ENCODE results near the gene ATXN7. TPM values are rescaled to one million over a fixed set of nuclear protein-coding genes. Genes with fewer than 3 reads are reported as not detected.

The ATXN7 gene
- total RNA-seq, 4 donors from 2014 or later: 3.3 to 42.5 (median 17.9) TPM

- H3K4me1 ChIP-seq: peaks cover 2 to 5% of the 10 kb centered on the region in 2 donors
- no peak for DNase-seq
- peak overlapping the region in 1 of 2 donors; percentile 62 for H3K4me3 ChIP-seq
- H3K27ac ChIP-seq: peak overlapping the region; percentile 98 to 100
- H3K9me3 ChIP-seq: no peaks in the 10 kb centered on the region
- no peaks in the 10 kb centered on the region for H3K27me3 ChIP-seq
- intact Hi-C loops (cut with DNase I; ENCODE audit: low total_unique reads): no loop called here
- H3K36me3 ChIP-seq: no peaks in the 10 kb centered on the region
- TF ChIP-seq POLR2A (IDR thresholded peaks at IDR 0.05): no peak
- TF ChIP-seq CTCF (IDR thresholded peaks at IDR 0.05): no peak
Measured at GRCh38 chr3:63910891-63911290, 47.2 kb downstream of the ATXN7 start.

GRCh38 chr3:63911509-63911872 is 47.8 kb downstream of the ATXN7 start:
- H3K27me3 ChIP-seq: no peaks in the 10 kb centered on the region
- no peaks in the 10 kb centered on the region for H3K36me3 ChIP-seq
- peak overlapping the region; percentile 62 to 99 for H3K4me3 ChIP-seq
- intact Hi-C loops (cut with DNase I; ENCODE audit: low total_unique reads): no loop called here
- H3K9me3 ChIP-seq: no peaks in the 10 kb centered on the region
- DNase-seq: no peak
- TF ChIP-seq CTCF (IDR thresholded peaks at IDR 0.05) (no peak), POLR2A (IDR thresholded peaks at IDR 0.05) (no peak)
- H3K27ac ChIP-seq: peak overlapping the region; percentile 98 to 100
- H3K4me1 ChIP-seq: peaks cover 2 to 5% of the 10 kb centered on the region in 2 donors

GRCh38 chr3:63911873-63912767 is 48.5 kb downstream of the ATXN7 start, which contains the start of gene SCAANT1:
TSS of gene SCAANT1 (minus strand) at chr3:63912383.
- intact Hi-C loops (cut with DNase I; ENCODE audit: low total_unique reads): no loop called here

GRCh38 chr3:63912768-63913588 is 49.3 kb downstream of the ATXN7 start:
- H3K27me3 ChIP-seq: no peaks in the 10 kb centered on the region
- TF ChIP-seq POLR2A (IDR thresholded peaks at IDR 0.05): no peak
- no peak for TF ChIP-seq CTCF (IDR thresholded peaks at IDR 0.05)
- DNase-seq: peak; percentile 66 to 75
- no peaks in the 10 kb centered on the region for H3K36me3 ChIP-seq
- H3K4me3 ChIP-seq: peak overlapping the region; percentile 62 to 99
- H3K4me1 ChIP-seq: peaks cover 2 to 5% of the 10 kb centered on the region in 2 donors
- H3K27ac ChIP-seq: peak overlapping the region; percentile 98 to 100
- intact Hi-C loops (cut with DNase I; ENCODE audit: low total_unique reads): no loop called here
- H3K9me3 ChIP-seq: no peaks in the 10 kb centered on the region

More at GRCh38 chr3:63911873-63912767, 48.5 kb downstream of the ATXN7 start, which contains the start of gene SCAANT1:
- Histone ChIP-seq H3K27ac (peak within 1 kb of the TSS; percentile 98 to 100), H3K9me3 (no peaks in the 10 kb centered on the region), H3K36me3 (no peaks in the 10 kb centered on the region), H3K4me3 (peak within 1 kb of the TSS; percentile 62 to 99), H3K27me3 (no peaks in the 10 kb centered on the region), H3K4me1 (peaks cover 2 to 5% of the 10 kb centered on the region in 2 donors)
- TF ChIP-seq POLR2A (IDR thresholded peaks at IDR 0.05) (peak; percentile 57 to 71), CTCF (IDR thresholded peaks at IDR 0.05) (peak in 2 of 4 experiments; percentile 38 to 59)
- peak; percentile 91 to 92 for DNase-seq
